ENCODE measurements around the gene ZFYVE28.

DNA sequence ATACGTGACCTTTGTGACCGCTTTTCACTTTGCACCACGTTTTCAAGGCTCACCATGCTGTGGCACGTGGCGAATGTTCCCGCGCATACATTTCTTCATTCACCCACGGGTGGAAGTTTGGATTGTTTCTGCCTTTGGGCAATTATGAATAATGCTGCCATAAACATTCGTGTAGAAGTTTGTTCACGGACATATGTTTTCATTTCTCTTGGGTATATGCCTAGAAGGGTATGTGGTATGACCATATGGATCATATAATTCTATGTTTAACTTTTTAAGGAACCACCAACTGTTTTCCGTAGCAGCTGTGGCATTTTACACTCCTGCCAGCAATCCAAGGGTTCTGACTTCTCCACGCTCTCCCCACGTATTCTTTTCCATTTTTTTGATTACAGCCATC is 95.6 kb downstream of the ZFYVE28 start:
- no peak for TF ChIP-seq MXI1 (IDR thresholded peaks at IDR 0.05; ENCODE audit: low read depth, low read length)
- TF ChIP-seq, protein P1, sequence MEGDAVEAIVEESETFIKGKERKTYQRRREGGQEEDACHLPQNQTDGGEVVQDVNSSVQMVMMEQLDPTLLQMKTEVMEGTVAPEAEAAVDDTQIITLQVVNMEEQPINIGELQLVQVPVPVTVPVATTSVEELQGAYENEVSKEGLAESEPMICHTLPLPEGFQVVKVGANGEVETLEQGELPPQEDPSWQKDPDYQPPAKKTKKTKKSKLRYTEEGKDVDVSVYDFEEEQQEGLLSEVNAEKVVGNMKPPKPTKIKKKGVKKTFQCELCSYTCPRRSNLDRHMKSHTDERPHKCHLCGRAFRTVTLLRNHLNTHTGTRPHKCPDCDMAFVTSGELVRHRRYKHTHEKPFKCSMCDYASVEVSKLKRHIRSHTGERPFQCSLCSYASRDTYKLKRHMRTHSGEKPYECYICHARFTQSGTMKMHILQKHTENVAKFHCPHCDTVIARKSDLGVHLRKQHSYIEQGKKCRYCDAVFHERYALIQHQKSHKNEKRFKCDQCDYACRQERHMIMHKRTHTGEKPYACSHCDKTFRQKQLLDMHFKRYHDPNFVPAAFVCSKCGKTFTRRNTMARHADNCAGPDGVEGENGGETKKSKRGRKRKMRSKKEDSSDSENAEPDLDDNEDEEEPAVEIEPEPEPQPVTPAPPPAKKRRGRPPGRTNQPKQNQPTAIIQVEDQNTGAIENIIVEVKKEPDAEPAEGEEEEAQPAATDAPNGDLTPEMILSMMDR (IDR thresholded peaks at IDR 0.05 in 2 of 3, conservative IDR thresholded peaks at IDR 0.05 in 1 of 3; ENCODE audit: control insufficient read depth in 2 of 3, extremely low read depth in 1 of 3, insufficient read depth in 1 of 3, low read depth in 3 of 3, low read length in 3 of 3), result no peak

All from GM12878 (cell line).